Mesothelial cell of epicardium (in vitro differentiated cells): Measurements from ENCODE around the gene PRR36. TPM values are rescaled to one million over a fixed set of nuclear protein-coding genes. Genes with fewer than 3 reads are reported as not detected.

ENCODE experiments used
- DNase-seq, 2 experiments: peaks; one replicate each; pipeline ENCODE4 v3.0.0; 2021; ENCODE audit warnings: low spot score in 2 of 2; ENCODE audit not compliant: unreplicated experiment in 2 of 2
- H3K27ac Mint-ChIP-seq: 2 replicates; pipeline ENCODE4 v1.8.0; 2021; ENCODE audit warnings: mixed read lengths
- H3K27me3 Mint-ChIP-seq: 2 replicates; pipeline ENCODE4 v1.8.0; 2021; ENCODE audit warnings: low read depth, mixed read lengths
- H3K36me3 Mint-ChIP-seq: 2 replicates; pipeline ENCODE4 v1.8.0; 2021; ENCODE audit warnings: mixed read lengths
- H3K4me1 Mint-ChIP-seq: 2 replicates; pipeline ENCODE4 v1.8.0; 2021; ENCODE audit warnings: mixed read lengths
- H3K4me3 Mint-ChIP-seq: 2 replicates; pipeline ENCODE4 v1.8.0; 2021; ENCODE audit warnings: mild to moderate bottlenecking, moderate library complexity, mixed read lengths
- H3K9me3 Mint-ChIP-seq: 2 replicates; pipeline ENCODE4 v1.8.0; 2021; ENCODE audit warnings: mixed read lengths
- CTCF ChIP-seq: fragments of 200-600 bp; sonication (generic); IDR thresholded peaks from one replicate; pipeline ENCODE4 v1.5.0; 2021; ENCODE audit warnings: antibody characterized with exemption; ENCODE audit not compliant: unreplicated experiment
- total RNA-seq: library from RNA; stranded (reverse); gene quantifications from 3 replicates; pipeline ENCODE4 v1.2.1, GENCODE V29; 2021

PRR36 gene
- total RNA-seq, 1 donor from 2014 or later, result 23.4 TPM

DNA sequence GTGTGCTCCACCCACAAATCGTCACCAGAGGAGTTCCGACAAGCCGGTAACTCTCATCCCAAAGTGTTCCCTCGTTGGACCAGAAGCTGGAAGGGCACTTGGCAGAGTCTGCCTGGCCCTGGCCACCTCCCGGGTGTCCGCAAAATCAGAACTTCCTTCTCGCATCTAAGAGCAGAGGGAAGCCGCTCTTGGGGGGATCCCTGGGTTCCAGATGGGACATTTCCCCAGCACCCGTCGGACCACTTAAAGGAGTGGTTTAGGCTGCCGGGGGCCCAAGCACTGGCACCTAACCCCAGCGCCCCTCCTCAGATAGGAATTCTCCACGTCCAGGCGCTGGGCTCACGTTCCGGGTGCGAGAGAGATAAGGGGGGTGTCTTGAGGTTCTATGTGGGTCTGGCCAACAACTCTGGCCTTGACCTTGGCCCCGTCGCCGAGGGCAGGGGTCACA, 28.6 kb upstream of the PRR36 start:
- DNase-seq, result no peak
- H3K27me3 Mint-ChIP-seq, result peaks cover 2% of the 10 kb centered on the region
- H3K27ac Mint-ChIP-seq, result peak overlapping the region; percentile 97
- H3K4me3 Mint-ChIP-seq, result peak overlapping the region; percentile 80
- H3K36me3 Mint-ChIP-seq, result peaks cover 3% of the 10 kb centered on the region
- H3K4me1 Mint-ChIP-seq, result peaks cover 20% of the 10 kb centered on the region
- no peaks in the 10 kb centered on the region for H3K9me3 Mint-ChIP-seq
- TF ChIP-seq CTCF, result no peak

DNA sequence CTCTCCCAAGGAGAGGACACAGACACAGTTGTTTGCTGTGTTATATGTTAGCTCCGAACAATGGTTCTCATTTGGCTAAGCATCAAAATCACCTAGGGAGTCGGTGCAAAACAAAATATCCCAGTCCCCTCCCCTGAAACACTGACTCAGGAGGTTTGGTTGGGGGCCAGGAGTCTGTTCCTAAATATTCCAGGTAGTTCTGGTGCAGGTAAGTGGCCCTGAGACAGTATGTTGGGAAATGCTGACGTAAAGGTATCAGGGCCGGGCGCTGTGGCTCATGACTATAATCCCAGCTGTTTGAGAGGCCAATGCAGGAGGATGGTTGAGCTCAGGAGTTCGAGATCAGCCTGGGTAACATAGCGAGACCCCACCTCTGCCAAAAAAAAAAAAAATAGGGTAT, 27.1 kb upstream of the PRR36 start:
- H3K4me3 Mint-ChIP-seq, result no peak overlapping the region
- DNase-seq, result no peak

DNA sequence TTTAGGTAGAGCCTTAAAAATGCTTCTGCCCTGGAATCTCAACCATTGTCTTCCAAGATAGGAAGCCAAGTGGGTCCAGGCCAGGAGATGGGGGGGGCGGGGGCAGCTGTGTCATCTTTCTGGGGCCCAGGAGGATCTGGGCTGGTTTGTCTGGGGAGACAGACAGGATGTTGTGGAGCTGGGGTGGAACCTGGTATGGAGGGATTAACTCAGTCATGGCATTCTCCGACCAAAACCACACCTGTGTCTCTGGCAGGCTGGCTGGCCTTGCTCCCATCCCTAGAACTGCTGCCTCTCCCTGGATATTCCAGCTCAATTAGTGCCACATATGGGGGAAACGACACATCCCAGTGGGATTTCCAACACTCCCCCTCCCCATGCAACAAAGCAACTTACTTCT, 26.7 kb upstream of the PRR36 start:
- H3K9me3 Mint-ChIP-seq, result no peaks in the 10 kb centered on the region
- H3K36me3 Mint-ChIP-seq, result peaks cover 3% of the 10 kb centered on the region
- H3K4me3 Mint-ChIP-seq, result no peak overlapping the region
- TF ChIP-seq CTCF, result no peak
- H3K27me3 Mint-ChIP-seq, result peaks cover 2% of the 10 kb centered on the region
- DNase-seq, result no peak
- H3K27ac Mint-ChIP-seq, result no peak overlapping the region
- H3K4me1 Mint-ChIP-seq, result peaks cover 20% of the 10 kb centered on the region

More for the DNA sequence above, 27.1 kb upstream of the PRR36 start:
- H3K36me3 Mint-ChIP-seq, result peaks cover 3% of the 10 kb centered on the region
- peaks cover 20% of the 10 kb centered on the region for H3K4me1 Mint-ChIP-seq
- H3K9me3 Mint-ChIP-seq, result no peaks in the 10 kb centered on the region
- peaks cover 2% of the 10 kb centered on the region for H3K27me3 Mint-ChIP-seq
- TF ChIP-seq CTCF, result no peak
- no peak overlapping the region for H3K27ac Mint-ChIP-seq

GRCh38 chr19:7900401-7900870, 26.2 kb upstream of the PRR36 start:
- H3K36me3 Mint-ChIP-seq, result peaks cover 3% of the 10 kb centered on the region
- H3K9me3 Mint-ChIP-seq, result no peaks in the 10 kb centered on the region
- no peak overlapping the region for H3K27ac Mint-ChIP-seq
- TF ChIP-seq CTCF, result no peak
- H3K4me1 Mint-ChIP-seq, result peaks cover 16% of the 10 kb centered on the region
- no peak for DNase-seq
- H3K4me3 Mint-ChIP-seq, result no peak overlapping the region
- peaks cover 2% of the 10 kb centered on the region for H3K27me3 Mint-ChIP-seq

- Mint-ChIP-seq H3K27me3 (peaks cover 2% of the 10 kb centered on the region), H3K36me3 (peaks cover 3% of the 10 kb centered on the region), H3K9me3 (no peaks in the 10 kb centered on the region), H3K27ac (no peak overlapping the region), H3K4me3 (no peak overlapping the region), H3K4me1 (peaks cover 12% of the 10 kb centered on the region)
- no peak for TF ChIP-seq CTCF
- DNase-seq, result no peak
Observed at GRCh38 chr19:7899751-7900378, 25.7 kb upstream of the PRR36 start.
